A549 (cell line): Measurements from ENCODE around the gene ZNF569.
"Not testable (repeated sequence)": the region's sequence is repeated elsewhere in the genome, so short reads cannot be mapped to it uniquely, and the experiment has no call there.

ENCODE experiments used
- CEBPB ChIP-seq, 2 experiments: fragments of >200 bp in 1 of 2; sonication (Bioruptor Twin) in 1 of 2; formaldehyde crosslinking in 1 of 2; IDR thresholded peaks; 2 replicates each; pipeline ENCODE4 v1.6.1; 2012 to 2016
- CTCF ChIP-seq: fragments of >200 bp; sonication (Bioruptor Twin); formaldehyde crosslinking; IDR thresholded peaks from 3 replicates; pipeline ENCODE4 v1.5.1; 2016
- FOSL2 ChIP-seq, 2 experiments: fragments of 450-650 bp in 1 of 2; fragments of >200 bp in 1 of 2; sonication (Bioruptor Twin) in 1 of 2; formaldehyde crosslinking; IDR thresholded peaks; 2 replicates each; pipeline versions ENCODE4 v1.5.0 to v1.6.1; 2016 to 2020; ENCODE audit warnings: mild to moderate bottlenecking in 1 of 2, moderate library complexity in 1 of 2
- MAX ChIP-seq: IDR thresholded peaks from 2 replicates; pipeline ENCODE4 v1.6.1; 2012
- POLR2A ChIP-seq: IDR thresholded peaks from 2 replicates; pipeline ENCODE4 v1.6.1; 2012; ENCODE audit warnings: mild to moderate bottlenecking, low read length
- RCOR1 ChIP-seq: fragments of 150-350 bp; IDR thresholded peaks from 2 replicates; pipeline ENCODE4 v1.6.1; 2014; ENCODE audit warnings: antibody characterized with exemption, low read length, low read depth
- SMC3 ChIP-seq: fragments of >200 bp; sonication (Bioruptor Twin); formaldehyde crosslinking; IDR thresholded peaks from 3 replicates; pipeline ENCODE4 v1.6.1; 2018; ENCODE audit warnings: inconsistent platforms
- SREBF2 ChIP-seq: fragments of 450-650 bp; IDR thresholded peaks from 2 replicates; pipeline ENCODE4 v1.6.1; 2014; ENCODE audit warnings: mild to moderate bottlenecking, moderate library complexity
- ZC3H11A ChIP-seq: fragments of 450-650 bp; IDR thresholded peaks from 2 replicates; pipeline ENCODE4 v1.6.1; 2014; ENCODE audit warnings: antibody characterized with exemption, mild to moderate bottlenecking
- ZSCAN20 ChIP-seq: fragments of 250-450 bp; sonication (Bioruptor Pico); IDR thresholded peaks from 2 replicates; pipeline ENCODE4 v1.8.0; 2022; ENCODE audit warnings: mild to moderate bottlenecking, moderate library complexity

- TF ChIP-seq CTCF; POLR2A; ZSCAN20 (CRISPR knock-in tag); SREBF2; CEBPB (IDR thresholded peaks at IDR 0.05); ZC3H11A; MAX; SMC3; RCOR1; FOSL2 (IDR thresholded peaks at IDR 0.05); FOSL2 (CRISPR knock-in tag; IDR thresholded peaks at IDR 0.05): not testable (repeated sequence)
Observed at GRCh38 chr19:37406140-37406846, 61.0 kb downstream of the ZNF569 start.
